Measurements from ENCODE around the gene OLFML2A. TPM values are rescaled to one million over a fixed set of nuclear protein-coding genes. Genes with fewer than 3 reads are reported as not detected.

OLFML2A gene
- total and polyA plus RNA-seq, 2 of the 13 experiments (the other 11 are each of a cell fraction or from before 2014, with no cell fraction given) = 0.01 to 0.02 TPM

GRCh38 chr9:124776954-124777648 is at the start of gene OLFML2A (continued):
- 0 out of 2 replicates have a peak, but pooled peaks have one; percentile 23 for TF ChIP-seq PHF8 (CRISPR knock-in tag; IDR thresholded peaks at IDR 0.05)
- TF ChIP-seq UBTF (CRISPR knock-in tag; IDR thresholded peaks at IDR 0.05) = peak; percentile 54; the same call in 1 of the 2 replicates
- 0 out of 2 replicates have a peak, but pooled peaks have one; percentile 4 for TF ChIP-seq ZNF768 (CRISPR knock-in tag; IDR thresholded peaks at IDR 0.05)
- TF ChIP-seq ZNF276 (CRISPR knock-in tag; IDR thresholded peaks at IDR 0.05; ENCODE audit: low read depth) = 0 out of 2 replicates have a peak, but pooled peaks have one; percentile 0
- no peak for TF ChIP-seq ZNF607 (CRISPR knock-in tag; IDR thresholded peaks at IDR 0.05; ENCODE audit: borderline replicate concordance)
- 0 out of 2 replicates have a peak, but pooled peaks have one; percentile 26 for TF ChIP-seq ZNF34 (CRISPR knock-in tag; IDR thresholded peaks at IDR 0.05; ENCODE audit: borderline replicate concordance)
- peak; percentile 64; the same call in 1 of the 2 replicates for TF ChIP-seq ZNF777 (CRISPR knock-in tag; IDR thresholded peaks at IDR 0.05)
- TF ChIP-seq ZNF510 (CRISPR knock-in tag; IDR thresholded peaks at IDR 0.05; ENCODE audit: low read depth) = no peak
- TF ChIP-seq CTCF (CRISPR knock-in tag; IDR thresholded peaks at IDR 0.05) = peak; percentile 68; the same call in 1 of the 2 replicates
- TF ChIP-seq XRCC5 (optimal IDR thresholded peaks at IDR 0.05; ENCODE audit: low read length) = peak; percentile 37
- 0 out of 2 replicates have a peak, but pooled peaks have one; percentile 30 for TF ChIP-seq BATF2 (CRISPR knock-in tag; IDR thresholded peaks at IDR 0.05)
- no peak for TF ChIP-seq YEATS2 (CRISPR knock-in tag; IDR thresholded peaks at IDR 0.05; ENCODE audit: borderline replicate concordance)

Measured in HepG2 (cell line).